ENCODE measurements around the gene SCN4B.

The SCN4B gene

GRCh38 chr11:118095493-118095892 lies 57.1 kb downstream of the SCN4B start:
- TF ChIP-seq CTCF (IDR thresholded peaks at IDR 0.05; ENCODE audit: extremely low read depth, insufficient read depth, missing control alignments), result no peak
- DNase-seq (ENCODE audit: low spot score), result no peak
- in situ Hi-C loops (cut with MboI; ENCODE audit: low pct_unique_long_range_greater_than_20kb, low sequenced_read_pairs, unreplicated experiment), result no loop called here

- no peak for DNase-seq (ENCODE audit: low spot score)
- in situ Hi-C loops (cut with MboI; ENCODE audit: low pct_unique_long_range_greater_than_20kb, low sequenced_read_pairs, unreplicated experiment), result no loop called here
- no peak for TF ChIP-seq CTCF (IDR thresholded peaks at IDR 0.05; ENCODE audit: extremely low read depth, insufficient read depth, missing control alignments)
Observed at GRCh38 chr11:118092907-118093571, 59.6 kb downstream of the SCN4B start.

- in situ Hi-C loops (cut with MboI; ENCODE audit: low pct_unique_long_range_greater_than_20kb, low sequenced_read_pairs, unreplicated experiment), result no loop called here
- no peak for TF ChIP-seq CTCF (IDR thresholded peaks at IDR 0.05; ENCODE audit: extremely low read depth, insufficient read depth, missing control alignments)
- DNase-seq (ENCODE audit: low spot score), result no peak
Observed at GRCh38 chr11:118091690-118092089, 60.9 kb downstream of the SCN4B start.

- TF ChIP-seq CTCF (IDR thresholded peaks at IDR 0.05; ENCODE audit: extremely low read depth, insufficient read depth, missing control alignments), result no peak
Observed at GRCh38 chr11:118090545-118091162, 62.0 kb downstream of the SCN4B start.

GRCh38 chr11:118088531-118088930 lies 64.1 kb downstream of the SCN4B start:
- in situ Hi-C loops (cut with MboI; ENCODE audit: low pct_unique_long_range_greater_than_20kb, low sequenced_read_pairs, unreplicated experiment), result no loop called here
- no peak for TF ChIP-seq CTCF (IDR thresholded peaks at IDR 0.05; ENCODE audit: extremely low read depth, insufficient read depth, missing control alignments)
- DNase-seq (ENCODE audit: low spot score), result no peak

More at GRCh38 chr11:118090545-118091162, 62.0 kb downstream of the SCN4B start:
- in situ Hi-C loops (cut with MboI; ENCODE audit: low pct_unique_long_range_greater_than_20kb, low sequenced_read_pairs, unreplicated experiment), result no loop called here
- DNase-seq (ENCODE audit: low spot score), result no peak

GRCh38 chr11:118087931-118088330 lies 64.7 kb downstream of the SCN4B start:
- TF ChIP-seq CTCF (IDR thresholded peaks at IDR 0.05; ENCODE audit: extremely low read depth, insufficient read depth, missing control alignments), result no peak
- in situ Hi-C loops (cut with MboI; ENCODE audit: low pct_unique_long_range_greater_than_20kb, low sequenced_read_pairs, unreplicated experiment), result no loop called here
- DNase-seq (ENCODE audit: low spot score), result no peak

Data from GM13977 (cell line).